Mesothelial cell of epicardium (in vitro differentiated cells): ENCODE results near the gene RFK. TPM values are rescaled to one million over a fixed set of nuclear protein-coding genes. Genes with fewer than 3 reads are reported as not detected.

Experiments used
- DNase-seq, 2 experiments: peaks; one replicate each; pipeline ENCODE4 v3.0.0; 2021; ENCODE audit warnings: low spot score in 2 of 2; ENCODE audit not compliant: unreplicated experiment in 2 of 2
- H3K27ac Mint-ChIP-seq: 2 replicates; pipeline ENCODE4 v1.8.0; 2021; ENCODE audit warnings: mixed read lengths
- H3K27me3 Mint-ChIP-seq: 2 replicates; pipeline ENCODE4 v1.8.0; 2021; ENCODE audit warnings: low read depth, mixed read lengths
- H3K36me3 Mint-ChIP-seq: 2 replicates; pipeline ENCODE4 v1.8.0; 2021; ENCODE audit warnings: mixed read lengths
- H3K4me1 Mint-ChIP-seq: 2 replicates; pipeline ENCODE4 v1.8.0; 2021; ENCODE audit warnings: mixed read lengths
- H3K4me3 Mint-ChIP-seq: 2 replicates; pipeline ENCODE4 v1.8.0; 2021; ENCODE audit warnings: mild to moderate bottlenecking, moderate library complexity, mixed read lengths
- H3K9me3 Mint-ChIP-seq: 2 replicates; pipeline ENCODE4 v1.8.0; 2021; ENCODE audit warnings: mixed read lengths
- total RNA-seq: library from RNA; stranded (reverse); gene quantifications from 3 replicates; pipeline ENCODE4 v1.2.1, GENCODE V29; 2021
- TF ChIP-seq, protein P1 (sequence below): fragments of 200-600 bp; sonication (generic); IDR thresholded peaks from one replicate; pipeline ENCODE4 v1.5.0; 2021; ENCODE audit warnings: antibody characterized with exemption; ENCODE audit not compliant: unreplicated experiment

The RFK gene
- total RNA-seq, 1 donor from 2014 or later = 9.7 TPM

GRCh38 chr9:76399856-76400255, 5.6 kb upstream of the RFK start:
- Mint-ChIP-seq H3K4me3 (no peak overlapping the region), H3K9me3 (no peaks in the 10 kb centered on the region), H3K27me3 (no peaks in the 10 kb centered on the region), H3K27ac (no peak overlapping the region), H3K36me3 (no peaks in the 10 kb centered on the region), H3K4me1 (peaks cover 10% of the 10 kb centered on the region)
- no peak for DNase-seq
- TF ChIP-seq, protein P1, sequence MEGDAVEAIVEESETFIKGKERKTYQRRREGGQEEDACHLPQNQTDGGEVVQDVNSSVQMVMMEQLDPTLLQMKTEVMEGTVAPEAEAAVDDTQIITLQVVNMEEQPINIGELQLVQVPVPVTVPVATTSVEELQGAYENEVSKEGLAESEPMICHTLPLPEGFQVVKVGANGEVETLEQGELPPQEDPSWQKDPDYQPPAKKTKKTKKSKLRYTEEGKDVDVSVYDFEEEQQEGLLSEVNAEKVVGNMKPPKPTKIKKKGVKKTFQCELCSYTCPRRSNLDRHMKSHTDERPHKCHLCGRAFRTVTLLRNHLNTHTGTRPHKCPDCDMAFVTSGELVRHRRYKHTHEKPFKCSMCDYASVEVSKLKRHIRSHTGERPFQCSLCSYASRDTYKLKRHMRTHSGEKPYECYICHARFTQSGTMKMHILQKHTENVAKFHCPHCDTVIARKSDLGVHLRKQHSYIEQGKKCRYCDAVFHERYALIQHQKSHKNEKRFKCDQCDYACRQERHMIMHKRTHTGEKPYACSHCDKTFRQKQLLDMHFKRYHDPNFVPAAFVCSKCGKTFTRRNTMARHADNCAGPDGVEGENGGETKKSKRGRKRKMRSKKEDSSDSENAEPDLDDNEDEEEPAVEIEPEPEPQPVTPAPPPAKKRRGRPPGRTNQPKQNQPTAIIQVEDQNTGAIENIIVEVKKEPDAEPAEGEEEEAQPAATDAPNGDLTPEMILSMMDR = no peak

DNA sequence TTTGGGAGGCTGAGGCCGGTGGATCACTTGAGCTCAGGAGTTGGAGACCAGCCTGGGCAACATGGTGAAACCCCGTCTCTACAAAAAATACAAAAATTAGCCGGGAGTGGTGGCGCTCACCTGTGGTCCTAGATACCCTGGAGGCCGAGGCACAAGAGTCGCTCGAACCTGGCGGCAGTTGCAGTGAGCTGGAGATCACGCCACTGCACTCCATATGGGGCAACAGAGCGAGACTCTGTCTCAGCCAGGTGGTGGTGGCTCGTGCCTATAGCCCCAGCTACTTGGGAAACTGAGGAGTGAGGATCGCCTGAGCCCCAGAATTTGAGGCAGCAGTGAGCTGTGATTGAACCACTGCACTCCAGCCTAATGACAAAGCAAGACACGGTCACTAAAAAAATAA, 2.4 kb upstream of the RFK start:
- no peaks in the 10 kb centered on the region for H3K27me3 Mint-ChIP-seq
- peaks cover 10% of the 10 kb centered on the region for H3K9me3 Mint-ChIP-seq
- H3K36me3 Mint-ChIP-seq = peaks cover 9% of the 10 kb centered on the region
- no peak overlapping the region for H3K27ac Mint-ChIP-seq
- peaks cover 6% of the 10 kb centered on the region for H3K4me1 Mint-ChIP-seq
- TF ChIP-seq, protein P1 = no peak
- DNase-seq = no peak
- H3K4me3 Mint-ChIP-seq = no peak overlapping the region

GRCh38 chr9:76396144-76396543, 1.9 kb upstream of the RFK start:
- Mint-ChIP-seq H3K27ac (no peak overlapping the region), H3K4me3 (no peak overlapping the region), H3K27me3 (no peaks in the 10 kb centered on the region), H3K4me1 (peaks cover 6% of the 10 kb centered on the region), H3K36me3 (peaks cover 10% of the 10 kb centered on the region), H3K9me3 (peaks cover 10% of the 10 kb centered on the region)
- DNase-seq = no peak
- TF ChIP-seq, protein P1 = no peak

GRCh38 chr9:76395381-76395780, 1.2 kb upstream of the RFK start:
- TF ChIP-seq, protein P1 = no peak
- H3K4me3 Mint-ChIP-seq = peak overlapping the region; percentile 50
- peaks cover 16% of the 10 kb centered on the region for H3K36me3 Mint-ChIP-seq
- peak overlapping the region; percentile 80 for H3K27ac Mint-ChIP-seq
- H3K27me3 Mint-ChIP-seq = no peaks in the 10 kb centered on the region
- H3K9me3 Mint-ChIP-seq = peaks cover 10% of the 10 kb centered on the region
- H3K4me1 Mint-ChIP-seq = peaks cover 6% of the 10 kb centered on the region
- no peak for DNase-seq

DNA sequence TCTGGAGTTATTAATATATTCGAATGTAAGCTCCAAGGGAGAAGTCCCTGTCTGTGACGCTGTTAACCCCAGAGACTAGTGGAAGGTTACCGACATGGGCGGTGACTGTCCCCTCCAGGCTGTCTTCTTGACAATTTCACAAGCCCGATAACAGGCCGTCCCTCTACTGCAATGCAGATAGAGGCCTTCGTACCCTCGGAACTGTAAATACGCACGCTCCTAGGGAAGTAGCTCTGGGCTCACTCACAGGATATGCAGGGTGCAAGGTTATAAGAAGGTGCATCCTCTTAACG, 680 bp upstream of the RFK start:
- Mint-ChIP-seq H3K36me3 (peaks cover 16% of the 10 kb centered on the region), H3K9me3 (peaks cover 10% of the 10 kb centered on the region), H3K4me1 (peaks cover 6% of the 10 kb centered on the region), H3K4me3 (peak overlapping the region; percentile 83), H3K27ac (peak overlapping the region; percentile 97), H3K27me3 (no peaks in the 10 kb centered on the region)
- TF ChIP-seq, protein P1 = no peak
- no peak for DNase-seq

DNA sequence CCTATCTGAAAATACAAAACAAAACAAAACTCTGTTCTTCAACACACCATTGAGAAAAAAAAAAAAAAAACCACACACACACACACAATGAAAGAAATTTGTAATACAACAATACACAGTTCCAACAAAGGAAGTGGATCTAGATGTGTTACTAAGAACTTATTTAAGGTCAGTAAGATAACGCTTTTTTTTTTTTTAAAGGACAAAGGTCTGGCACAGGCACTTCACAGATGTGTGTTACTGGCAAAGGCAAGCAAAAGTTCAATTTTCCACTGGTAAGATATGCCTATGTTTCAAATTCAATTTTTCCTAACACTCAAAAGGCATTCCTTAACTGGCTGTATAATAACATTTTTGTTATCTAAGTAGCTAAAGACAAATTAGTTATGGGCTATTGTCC, 3.6 kb downstream of the RFK start:
- H3K4me3 Mint-ChIP-seq = no peak overlapping the region
- H3K9me3 Mint-ChIP-seq = peaks cover 10% of the 10 kb centered on the region
- no peak for DNase-seq
- H3K27me3 Mint-ChIP-seq = no peaks in the 10 kb centered on the region
- H3K4me1 Mint-ChIP-seq = peaks cover 6% of the 10 kb centered on the region
- no peak overlapping the region for H3K27ac Mint-ChIP-seq
- peaks cover 16% of the 10 kb centered on the region for H3K36me3 Mint-ChIP-seq
- TF ChIP-seq, protein P1 = no peak
